Panc1 (cell line): ENCODE results near the gene FAM53A. TPM values are rescaled to one million over a fixed set of nuclear protein-coding genes. Genes with fewer than 3 reads are reported as not detected.

Experiments
- ATAC-seq: fragments of 200-7000 bp; cut with Tn5 transposase; 2 replicates; pipeline ENCODE4 v1.9.1; 2020; ENCODE audit warnings: mild to moderate bottlenecking, moderate library complexity
- BruUV-seq: library from RNA; stranded (reverse); fragments of 400-500 nt; replicated peaks from 2 replicates; lab custom pipeline; 2021; lab: Mats Ljungman, UMichigan
- CTCF ChIA-PET: fragments of 300-600 bp; sonication (Branson Sonifier 250); formaldehyde crosslinking; loops from one replicate; lab custom pipeline; 2022; ENCODE audit warnings: antibody characterized with exemption; lab: Charles Lee
- POLR2A ChIA-PET: fragments of 300-600 bp; sonication (Branson Sonifier 250); formaldehyde crosslinking; loops from one replicate; lab custom pipeline; 2022; ENCODE audit warnings: antibody characterized with exemption; lab: Charles Lee
- DNase-seq: peaks from one replicate; pipeline ENCODE4 v3.0.0-alpha.2; 2010; ENCODE audit warnings: low read depth, low spot score
- H3K27ac ChIP-seq: 2 replicates; pipeline ENCODE4 v1.5.1; 2011; ENCODE audit warnings: mild to moderate bottlenecking, low read length, inconsistent platforms
- H3K27me3 ChIP-seq: fragments of 200-500 bp; sonication (Bioruptor generic); 2 replicates; pipeline ENCODE4 v1.6.0; 2014; ENCODE audit warnings: low read length, inconsistent platforms; ENCODE audit not compliant: control insufficient read depth, insufficient read depth
- H3K36me3 ChIP-seq: fragments of 200-500 bp; sonication (Bioruptor generic); 2 replicates; pipeline ENCODE4 v1.5.1; 2014; ENCODE audit warnings: inconsistent platforms, mild to moderate bottlenecking, low read length, moderate library complexity; ENCODE audit not compliant: control insufficient read depth, insufficient read depth
- H3K4me1 ChIP-seq: 2 replicates; pipeline ENCODE4 v1.5.1; 2011; ENCODE audit warnings: inconsistent platforms, mild to moderate bottlenecking, low read length, moderate library complexity; ENCODE audit not compliant: control insufficient read depth, insufficient read depth
- H3K4me3 ChIP-seq, 2 experiments: 2 replicates each; pipeline ENCODE4 v1.5.1; 2011 to 2012; ENCODE audit warnings: low read depth in 2 of 2, low read length in 2 of 2, mild to moderate bottlenecking in 2 of 2, inconsistent platforms in 1 of 2, moderate library complexity in 1 of 2
- H3K9me3 ChIP-seq: fragments of 200-500 bp; sonication (Bioruptor generic); 2 replicates; pipeline ENCODE4 v1.5.1; 2014; ENCODE audit warnings: low read depth, mild to moderate bottlenecking, inconsistent platforms, low read length, moderate library complexity; ENCODE audit not compliant: control insufficient read depth, insufficient read depth
- CTCF ChIP-seq: fragments of 450-650 bp; IDR thresholded peaks from 2 replicates; pipeline ENCODE4 v1.5.1; 2017; ENCODE audit warnings: mild to moderate bottlenecking
- POLR2AphosphoS5 ChIP-seq: IDR thresholded peaks from 2 replicates; pipeline ENCODE4 v1.6.1; 2012; ENCODE audit warnings: mild to moderate bottlenecking, low read depth, low read length, moderate library complexity
- REST ChIP-seq, 2 experiments: IDR thresholded peaks; 2 replicates each; pipeline ENCODE4 v1.6.1; 2011 to 2012; ENCODE audit warnings: low read depth in 2 of 2, control low read depth in 1 of 2, low read length in 1 of 2, mild to moderate bottlenecking in 1 of 2, moderate library complexity in 1 of 2; ENCODE audit not compliant: insufficient read depth in 1 of 2
- SIN3A ChIP-seq: IDR thresholded peaks from 2 replicates; pipeline ENCODE4 v1.6.1; 2012; ENCODE audit warnings: low read depth, mild to moderate bottlenecking, low read length, moderate library complexity, borderline replicate concordance; ENCODE audit not compliant: insufficient read depth
- TCF7L2 ChIP-seq: IDR thresholded peaks from 2 replicates; pipeline ENCODE4 v1.6.1; 2011; ENCODE audit warnings: mild to moderate bottlenecking, low read depth, low read length, inconsistent platforms
- in situ Hi-C: cut with HindIII; loops from 2 replicates; pipeline ENCODE4 v1.10.0; 2016; ENCODE audit warnings: low sequenced_read_pairs, low pct_unique_long_range_greater_than_20kb
- intact Hi-C: fragments of 100-400 bp; cut with micrococcal nuclease; formaldehyde crosslinking; loops from one replicate; pipeline ENCODE4 v1.10.0; 2022; ENCODE audit not compliant: unreplicated experiment
- total RNA-seq: library from RNA; stranded (reverse); gene quantifications from one replicate; pipeline ENCODE4 v1.2.1, GENCODE V29; 2021; ENCODE audit not compliant: unreplicated experiment

The FAM53A gene
- total RNA-seq, 1 experiment from 2014 or later: 7.0 TPM

DNA sequence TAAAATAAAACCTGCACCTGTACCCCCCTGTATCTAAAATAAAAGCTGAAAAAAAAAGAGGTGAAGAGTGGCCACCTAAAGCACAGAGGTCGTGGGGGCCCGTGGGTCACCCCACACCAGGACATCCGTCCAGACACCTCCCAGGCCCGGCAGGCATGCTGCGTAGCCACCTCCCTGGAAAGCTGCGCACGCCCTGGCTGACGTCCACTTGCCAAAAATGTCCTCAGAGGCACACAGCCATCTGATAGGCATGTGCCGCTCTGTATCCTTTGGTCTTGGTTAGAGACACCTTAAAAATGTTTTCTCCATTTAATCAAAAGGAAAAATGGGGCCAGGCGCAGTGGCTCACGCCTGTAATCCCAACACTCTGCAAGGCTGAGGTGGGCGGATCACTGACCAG is 17.7 kb downstream of the FAM53A start:
- H3K27me3 ChIP-seq: no peaks in the 10 kb centered on the region
- no peak overlapping the region for H3K27ac ChIP-seq
- POLR2A ChIA-PET: interaction anchor here (0.6 kb wide), 1 partner anchor 13 kb away, joined by 4 read pairs; no protein-coding TSS in a partner anchor
- intact Hi-C loops: no loop called here
- CTCF ChIA-PET: no interaction called here
- DNase-seq (no peak), ATAC-seq (no peak)
- in situ Hi-C loops: no loop called here
- TF ChIP-seq REST (IDR thresholded peaks at IDR 0.05; ENCODE audit: insufficient read depth in 1 of 2, low read depth in 2 of 2, low read length in 1 of 2) (no peak), POLR2AphosphoS5 (no peak), CTCF (no peak), SIN3A (no peak), TCF7L2 (no peak)
- no peaks in the 10 kb centered on the region for H3K36me3 ChIP-seq
- no peaks in the 10 kb centered on the region for H3K4me1 ChIP-seq
- no peak overlapping the region for H3K4me3 ChIP-seq
- BruUV-seq: no TSS peak
- H3K9me3 ChIP-seq: no peaks in the 10 kb centered on the region

- intact Hi-C loops (no loop called here), in situ Hi-C loops (no loop called here)
- Histone ChIP-seq H3K4me1 (no peaks in the 10 kb centered on the region), H3K27me3 (no peaks in the 10 kb centered on the region), H3K4me3 (no peak overlapping the region), H3K27ac (no peak overlapping the region), H3K9me3 (no peaks in the 10 kb centered on the region), H3K36me3 (no peaks in the 10 kb centered on the region)
- ATAC-seq: no peak
- DNase-seq: no peak
- TF ChIP-seq REST (IDR thresholded peaks at IDR 0.05; ENCODE audit: insufficient read depth in 1 of 2, low read depth in 2 of 2, low read length in 1 of 2) (no peak), POLR2AphosphoS5 (no peak), TCF7L2 (no peak), SIN3A (no peak), CTCF (no peak)
- ChIA-PET POLR2A (interaction anchor here (0.6 kb wide), 2 partner anchors 21 to 22 kb away, joined by 3 to 8 read pairs; no protein-coding TSS in a partner anchor), CTCF (no interaction called here)
- BruUV-seq: no TSS peak
Observed at GRCh38 chr4:1664141-1664540, 20.0 kb downstream of the FAM53A start.
